IPS-18a (cell line): ENCODE measurements around the gene CRYBA4.

Experiments
- H3K27ac ChIP-seq: one replicate; pipeline ENCODE4 v1.5.1; 2013; ENCODE audit warnings: low read length
- H3K27me3 ChIP-seq: one replicate; pipeline ENCODE4 v1.6.1; 2013; ENCODE audit warnings: mild to moderate bottlenecking, low read length; ENCODE audit not compliant: control insufficient read depth, insufficient read depth
- H3K36me3 ChIP-seq: one replicate; pipeline ENCODE4 v1.6.1; 2013; ENCODE audit warnings: low read depth, low read length; ENCODE audit not compliant: control insufficient read depth
- H3K4me1 ChIP-seq: one replicate; pipeline ENCODE4 v1.6.1; 2013; ENCODE audit warnings: low read depth, low read length; ENCODE audit not compliant: control insufficient read depth
- H3K4me3 ChIP-seq: one replicate; pipeline ENCODE4 v1.5.1; 2013; ENCODE audit warnings: low read length
- H3K9ac ChIP-seq: one replicate; pipeline ENCODE4 v1.6.1; 2013; ENCODE audit warnings: mild to moderate bottlenecking, low read length, moderate library complexity
- H3K9me3 ChIP-seq: one replicate; pipeline ENCODE4 v1.6.1; 2013; ENCODE audit warnings: low read depth, low read length; ENCODE audit not compliant: control insufficient read depth

The CRYBA4 gene

DNA sequence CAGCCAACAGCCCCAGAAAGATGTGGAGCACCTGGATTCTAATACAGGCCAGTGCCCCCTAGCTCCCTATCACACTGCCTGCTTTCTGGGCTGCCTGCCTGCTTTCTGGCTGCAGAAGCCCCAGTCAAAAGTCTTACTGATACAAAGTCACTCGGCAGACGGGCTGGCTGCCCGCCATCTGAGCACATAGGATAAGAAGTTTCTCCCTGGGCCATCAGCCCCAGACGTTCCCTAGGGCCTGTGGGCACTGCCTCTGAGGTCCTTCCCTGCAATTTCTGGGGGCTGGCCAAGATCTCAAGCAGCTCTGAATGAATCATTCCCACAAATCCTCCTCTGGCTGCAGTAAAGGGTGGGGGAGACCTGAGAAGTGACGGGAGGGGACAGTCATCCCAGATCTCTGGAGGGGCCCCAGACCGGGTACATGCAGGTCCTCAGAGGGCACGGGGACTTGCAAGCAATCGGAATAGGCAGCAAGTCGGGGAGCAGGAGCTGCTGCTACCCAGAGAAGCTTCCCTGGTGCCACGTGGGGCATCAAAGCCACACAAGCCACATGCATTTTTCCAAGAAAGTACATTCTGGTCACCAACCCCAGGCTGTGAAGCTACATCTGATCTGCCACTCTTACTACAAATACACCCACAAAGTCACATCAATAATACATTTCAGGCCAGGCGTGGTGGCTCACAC lies 36.5 kb upstream of the CRYBA4 start:
- Histone ChIP-seq H3K9ac (no peak overlapping the region), H3K4me3 (no peak overlapping the region), H3K27me3 (no peaks in the 10 kb centered on the region), H3K27ac (no peak overlapping the region), H3K9me3 (no peaks in the 10 kb centered on the region), H3K4me1 (peaks cover 25% of the 10 kb centered on the region), H3K36me3 (peaks cover 24% of the 10 kb centered on the region)

- H3K27ac ChIP-seq, result no peak overlapping the region
- peaks cover 20% of the 10 kb centered on the region for H3K36me3 ChIP-seq
- no peak overlapping the region for H3K9ac ChIP-seq
- H3K27me3 ChIP-seq, result no peaks in the 10 kb centered on the region
- no peak overlapping the region for H3K4me3 ChIP-seq
- peaks cover 17% of the 10 kb centered on the region for H3K4me1 ChIP-seq
- no peaks in the 10 kb centered on the region for H3K9me3 ChIP-seq
Observed at GRCh38 chr22:26586556-26587325, 35.0 kb upstream of the CRYBA4 start.

DNA sequence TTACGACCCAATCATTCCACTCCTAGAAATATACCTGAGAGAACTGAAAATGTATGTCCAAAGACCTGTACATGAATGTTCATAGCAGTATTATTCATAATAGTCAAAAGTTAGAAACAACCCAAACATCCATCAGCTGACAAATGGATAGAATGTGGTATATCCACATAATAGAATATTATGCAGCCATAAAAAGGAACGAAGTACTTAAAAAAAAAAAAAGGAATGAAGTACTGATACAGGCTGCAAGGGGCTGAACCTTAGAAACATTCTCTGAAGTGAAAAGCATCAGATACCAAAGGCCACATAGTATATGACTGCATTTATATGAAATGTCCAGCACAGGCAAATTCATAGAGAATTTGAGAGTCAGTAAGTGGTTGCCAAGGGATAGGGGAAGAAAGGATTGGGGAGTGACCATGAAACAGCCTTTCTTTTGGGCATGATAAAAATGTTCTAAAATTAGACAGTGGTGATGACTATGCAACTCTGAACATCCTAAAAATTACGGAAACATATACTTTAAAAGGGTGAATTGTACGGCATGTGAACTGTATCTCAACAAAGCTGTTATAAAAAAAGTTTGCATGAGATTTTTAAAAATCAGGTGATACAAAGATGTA lies 33.7 kb upstream of the CRYBA4 start:
- H3K4me1 ChIP-seq, result peaks cover 16% of the 10 kb centered on the region
- no peaks in the 10 kb centered on the region for H3K27me3 ChIP-seq
- no peak overlapping the region for H3K27ac ChIP-seq
- peak overlapping the region; percentile 87 for H3K4me3 ChIP-seq
- peaks cover 11% of the 10 kb centered on the region for H3K36me3 ChIP-seq
- no peak overlapping the region for H3K9ac ChIP-seq
- no peaks in the 10 kb centered on the region for H3K9me3 ChIP-seq

DNA sequence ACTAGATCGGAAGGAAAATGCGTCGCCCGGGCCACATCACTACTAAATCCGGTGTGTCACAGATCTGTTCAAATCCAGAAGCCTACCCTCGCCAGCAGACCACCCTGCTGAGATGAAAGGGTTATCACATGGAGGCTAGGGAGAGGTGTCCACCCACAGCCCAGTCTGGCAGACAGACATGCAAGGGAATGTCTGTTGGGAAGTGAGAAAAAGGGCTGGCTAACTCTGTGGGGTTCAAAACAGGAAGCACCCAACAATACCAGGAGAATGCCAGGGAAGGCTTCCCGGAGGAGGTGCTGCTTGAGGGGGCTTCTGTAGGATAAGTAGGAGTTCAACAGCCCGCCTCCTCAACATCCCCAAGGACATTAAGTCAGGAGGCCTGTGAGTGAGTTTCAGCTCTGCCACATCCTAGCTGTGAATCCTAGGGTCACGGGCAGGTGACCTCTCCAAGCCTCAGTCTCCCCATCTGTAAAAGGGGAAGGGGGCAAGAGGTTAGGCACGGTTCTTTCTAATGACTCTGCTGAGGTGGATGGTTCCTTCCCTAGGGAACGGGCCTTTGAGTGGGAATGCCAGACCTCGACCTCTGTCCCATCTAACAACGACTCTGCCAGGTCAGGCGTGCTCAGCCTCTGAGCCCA lies 32.9 kb upstream of the CRYBA4 start:
- Histone ChIP-seq H3K27me3 (no peaks in the 10 kb centered on the region), H3K9ac (peak overlapping the region; percentile 77), H3K27ac (no peak overlapping the region), H3K36me3 (peaks cover 11% of the 10 kb centered on the region), H3K4me3 (peak overlapping the region; percentile 87), H3K9me3 (no peaks in the 10 kb centered on the region), H3K4me1 (peaks cover 16% of the 10 kb centered on the region)

- Histone ChIP-seq H3K4me1 (peaks cover 16% of the 10 kb centered on the region), H3K9ac (peak overlapping the region; percentile 77), H3K36me3 (peaks cover 11% of the 10 kb centered on the region), H3K4me3 (peak overlapping the region; percentile 87), H3K9me3 (no peaks in the 10 kb centered on the region), H3K27ac (no peak overlapping the region), H3K27me3 (no peaks in the 10 kb centered on the region)
Observed at GRCh38 chr22:26589367-26589844, 32.4 kb upstream of the CRYBA4 start.

- Histone ChIP-seq H3K9ac (peak within 1 kb of the TSS; percentile 77), H3K9me3 (no peaks in the 10 kb centered on the region), H3K27ac (no peak within 1 kb of the TSS), H3K27me3 (no peaks in the 10 kb centered on the region), H3K4me3 (peak within 1 kb of the TSS; percentile 87), H3K36me3 (peaks cover 11% of the 10 kb centered on the region), H3K4me1 (peaks cover 14% of the 10 kb centered on the region)
Observed at GRCh38 chr22:26589845-26590736, 31.7 kb upstream of the CRYBA4 start, which contains the start of gene TPST2. Gene TPST2, minus strand, starts transcription at chr22:26590132. Its CDS starts 48,502 bp downstream, at chr22:26541630.

- Histone ChIP-seq H3K4me1 (peaks cover 7% of the 10 kb centered on the region), H3K9me3 (no peaks in the 10 kb centered on the region), H3K27ac (no peak overlapping the region), H3K36me3 (peaks cover 4% of the 10 kb centered on the region), H3K27me3 (no peaks in the 10 kb centered on the region), H3K4me3 (no peak overlapping the region), H3K9ac (no peak overlapping the region)
Observed at GRCh38 chr22:26592421-26592891, 29.3 kb upstream of the CRYBA4 start.

- no peak overlapping the region for H3K4me3 ChIP-seq
Observed at GRCh38 chr22:26593763-26594162, 28.0 kb upstream of the CRYBA4 start.

GRCh38 chr22:26597026-26597425 lies 24.7 kb upstream of the CRYBA4 start:
- Histone ChIP-seq H3K4me1 (no peaks in the 10 kb centered on the region), H3K4me3 (no peak overlapping the region), H3K9ac (no peak overlapping the region), H3K27me3 (no peaks in the 10 kb centered on the region), H3K36me3 (no peaks in the 10 kb centered on the region), H3K9me3 (no peaks in the 10 kb centered on the region), H3K27ac (no peak overlapping the region)

More at GRCh38 chr22:26593763-26594162, 28.0 kb upstream of the CRYBA4 start:
- Histone ChIP-seq H3K36me3 (no peaks in the 10 kb centered on the region), H3K4me1 (peaks cover 7% of the 10 kb centered on the region), H3K27ac (no peak overlapping the region), H3K9me3 (no peaks in the 10 kb centered on the region), H3K27me3 (no peaks in the 10 kb centered on the region), H3K9ac (no peak overlapping the region)

GRCh38 chr22:26597480-26597879 lies 24.3 kb upstream of the CRYBA4 start:
- H3K27ac ChIP-seq, result no peak overlapping the region
- H3K9me3 ChIP-seq, result no peaks in the 10 kb centered on the region
- no peaks in the 10 kb centered on the region for H3K27me3 ChIP-seq
- no peaks in the 10 kb centered on the region for H3K36me3 ChIP-seq
- H3K4me1 ChIP-seq, result no peaks in the 10 kb centered on the region
- H3K9ac ChIP-seq, result no peak overlapping the region
- no peak overlapping the region for H3K4me3 ChIP-seq
